MM.1S (cell line): ENCODE data around the gene MAML3.

Source experiments
- DNase-seq: peaks from one replicate; pipeline ENCODE4 v3.0.0-alpha.2; 2015
- H2AFZ ChIP-seq: fragments of 300-600 bp; sonication (generic); 2 replicates; pipeline ENCODE4 v1.6.0; 2016; ENCODE audit warnings: antibody characterized with exemption, low read length
- H3F3A ChIP-seq: fragments of 300-600 bp; sonication (generic); 2 replicates; pipeline ENCODE4 v1.6.1; 2016; ENCODE audit warnings: mild to moderate bottlenecking, antibody characterized with exemption, low read length, moderate library complexity, mixed read lengths; ENCODE audit not compliant: insufficient read depth
- H3K27ac ChIP-seq: fragments of 300-600 bp; sonication (generic); 2 replicates; pipeline ENCODE4 v1.5.1; 2016; ENCODE audit warnings: mild to moderate bottlenecking, low read length
- H3K27me3 ChIP-seq: fragments of 300-600 bp; sonication (generic); replicated peaks from 2 replicates; pipeline ENCODE4 v1.6.0; 2016; ENCODE audit warnings: low read length; ENCODE audit not compliant: insufficient read depth
- H3K36me3 ChIP-seq: fragments of 300-600 bp; sonication (generic); replicated peaks from 2 replicates; pipeline ENCODE4 v1.6.1; 2016; ENCODE audit warnings: mild to moderate bottlenecking, low read length, mixed read lengths; ENCODE audit not compliant: insufficient read depth
- H3K4me1 ChIP-seq: fragments of 300-600 bp; sonication (generic); 2 replicates; pipeline ENCODE4 v1.6.1; 2016; ENCODE audit warnings: low read length, mixed read lengths
- H3K4me2 ChIP-seq: fragments of 300-600 bp; sonication (generic); 2 replicates; pipeline ENCODE4 v1.6.0; 2016; ENCODE audit warnings: low read depth, low read length
- H3K4me3 ChIP-seq: fragments of 300-600 bp; sonication (generic); 2 replicates; pipeline ENCODE4 v1.5.1; 2016; ENCODE audit warnings: low read length, mixed read lengths
- H3K79me2 ChIP-seq: fragments of 300-600 bp; sonication (generic); 2 replicates; pipeline ENCODE4 v1.6.1; 2016; ENCODE audit warnings: mixed run types, low read length, mixed read lengths
- H3K9ac ChIP-seq: fragments of 300-600 bp; sonication (generic); 2 replicates; pipeline ENCODE4 v1.6.1; 2016; ENCODE audit warnings: low read length, mixed read lengths
- H3K9me2 ChIP-seq: fragments of 300-600 bp; sonication (generic); replicated peaks from 2 replicates; pipeline ENCODE4 v1.6.1; 2016; ENCODE audit warnings: mild to moderate bottlenecking, low read length, mixed read lengths; ENCODE audit not compliant: insufficient read depth
- H3K9me3 ChIP-seq: fragments of 300-600 bp; sonication (generic); replicated peaks from 2 replicates; pipeline ENCODE4 v1.6.1; 2016; ENCODE audit warnings: mild to moderate bottlenecking, low read length, mixed read lengths; ENCODE audit not compliant: insufficient read depth
- H4K20me1 ChIP-seq: fragments of 300-600 bp; sonication (generic); 2 replicates; pipeline ENCODE4 v1.6.1; 2016; ENCODE audit warnings: mild to moderate bottlenecking, low read length, moderate library complexity, mixed read lengths; ENCODE audit not compliant: insufficient read depth
- CTCF ChIP-seq: fragments of 300-600 bp; sonication (generic); IDR thresholded peaks from 2 replicates; pipeline ENCODE4 v1.5.1; 2016; ENCODE audit warnings: antibody characterized with exemption, low read length, mixed read lengths
- EZH2 ChIP-seq: fragments of 300-600 bp; sonication (generic); optimal IDR thresholded peaks from 2 replicates; pipeline ENCODE3; 2017; ENCODE audit warnings: low read depth, mild to moderate bottlenecking, antibody characterized with exemption, low read length, mixed read lengths
- EZH2phosphoT487 ChIP-seq: fragments of 300-600 bp; sonication (generic); IDR thresholded peaks from 2 replicates; pipeline ENCODE4 v1.6.1; 2018; ENCODE audit warnings: antibody characterized with exemption, low read length

The MAML3 gene

GRCh38 chr4:139795527-139796314 lies 358.3 kb downstream of the MAML3 start:
- no peak overlapping the region for H3K4me2 ChIP-seq

GRCh38 chr4:139794158-139794954 lies 359.6 kb downstream of the MAML3 start:
- Histone ChIP-seq H3K4me2 (no peak overlapping the region), H3K4me1 (0 out of 2 replicates have a peak, but pooled peaks cover 4% of the 10 kb centered on the region), H3K4me3 (no peak overlapping the region), H4K20me1 (no peaks in the 10 kb centered on the region), H3K9ac (no peak overlapping the region), H3K27ac (no peak overlapping the region), H3K9me3 (no peaks in the 10 kb centered on the region; the same call in 1 of the 2 replicates), H3K36me3 (no peaks in the 10 kb centered on the region), H3F3A (no peaks in the 10 kb centered on the region), H3K27me3 (no peaks in the 10 kb centered on the region), H2AFZ (no peak overlapping the region), H3K79me2 (no peaks in the 10 kb centered on the region), H3K9me2 (no peaks in the 10 kb centered on the region)
- DNase-seq, result no peak
- TF ChIP-seq CTCF (no peak), EZH2phosphoT487 (no peak), EZH2 (no peak)

More at GRCh38 chr4:139795527-139796314, 358.3 kb downstream of the MAML3 start:
- no peak for TF ChIP-seq CTCF
- H3K4me1 ChIP-seq, result 0 out of 2 replicates have a peak, but pooled peaks cover 4% of the 10 kb centered on the region
- H4K20me1 ChIP-seq, result no peaks in the 10 kb centered on the region
- no peak overlapping the region for H2AFZ ChIP-seq
- DNase-seq, result no peak
- no peaks in the 10 kb centered on the region for H3F3A ChIP-seq
- H3K27ac ChIP-seq, result no peak overlapping the region
- no peak overlapping the region for H3K9ac ChIP-seq
- H3K36me3 ChIP-seq, result no peaks in the 10 kb centered on the region
- H3K79me2 ChIP-seq, result no peaks in the 10 kb centered on the region
- no peak overlapping the region for H3K4me3 ChIP-seq
- H3K9me3 ChIP-seq, result no peaks in the 10 kb centered on the region; the same call in 1 of the 2 replicates
- H3K27me3 ChIP-seq, result no peaks in the 10 kb centered on the region
- no peaks in the 10 kb centered on the region for H3K9me2 ChIP-seq

- no peaks in the 10 kb centered on the region for H3F3A ChIP-seq
- no peak for DNase-seq
These were observed 362.3 kb downstream of the MAML3 start for GRCh38 chr4:139791681-139792080.

More at GRCh38 chr4:139791681-139792080, 362.3 kb downstream of the MAML3 start:
- H3K9me3 ChIP-seq, result no peaks in the 10 kb centered on the region
- H3K79me2 ChIP-seq, result no peaks in the 10 kb centered on the region
- no peak overlapping the region for H3K4me3 ChIP-seq
- H3K4me2 ChIP-seq, result no peak overlapping the region
- H3K27me3 ChIP-seq, result no peaks in the 10 kb centered on the region
- H4K20me1 ChIP-seq, result no peaks in the 10 kb centered on the region
- H3K9me2 ChIP-seq, result no peaks in the 10 kb centered on the region
- no peak for TF ChIP-seq CTCF
- TF ChIP-seq EZH2, result no peak
- no peak for TF ChIP-seq EZH2phosphoT487
- no peaks in the 10 kb centered on the region for H3K36me3 ChIP-seq
- H3K27ac ChIP-seq, result no peak overlapping the region
- H2AFZ ChIP-seq, result no peak overlapping the region
- H3K4me1 ChIP-seq, result no peaks in the 10 kb centered on the region
- H3K9ac ChIP-seq, result no peak overlapping the region
